ENCODE results near the gene MAP7.
"Not testable (repeated sequence)": the region's sequence is repeated elsewhere in the genome, so short reads cannot be mapped to it uniquely, and the experiment has no call there.

DNA sequence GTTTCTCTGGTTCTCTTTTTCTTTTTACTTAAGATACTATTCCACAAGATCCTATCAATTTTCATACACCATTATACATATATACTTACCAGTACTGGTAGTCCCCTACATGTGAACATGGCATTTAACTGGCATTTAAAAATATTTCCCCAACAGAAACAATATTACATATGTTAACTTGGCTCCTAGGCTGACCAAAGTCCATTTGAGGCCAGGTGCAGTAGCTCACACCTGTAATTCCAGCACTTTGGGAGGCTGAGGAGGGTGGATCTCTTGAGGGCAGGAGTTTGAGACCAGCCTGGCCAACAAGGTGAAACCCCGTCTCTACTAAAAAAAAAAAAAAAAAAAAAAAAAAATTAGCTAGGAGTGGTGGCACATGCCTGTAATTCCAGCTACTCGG, 53.8 kb downstream of the MAP7 start:
- TF ChIP-seq, protein P1, sequence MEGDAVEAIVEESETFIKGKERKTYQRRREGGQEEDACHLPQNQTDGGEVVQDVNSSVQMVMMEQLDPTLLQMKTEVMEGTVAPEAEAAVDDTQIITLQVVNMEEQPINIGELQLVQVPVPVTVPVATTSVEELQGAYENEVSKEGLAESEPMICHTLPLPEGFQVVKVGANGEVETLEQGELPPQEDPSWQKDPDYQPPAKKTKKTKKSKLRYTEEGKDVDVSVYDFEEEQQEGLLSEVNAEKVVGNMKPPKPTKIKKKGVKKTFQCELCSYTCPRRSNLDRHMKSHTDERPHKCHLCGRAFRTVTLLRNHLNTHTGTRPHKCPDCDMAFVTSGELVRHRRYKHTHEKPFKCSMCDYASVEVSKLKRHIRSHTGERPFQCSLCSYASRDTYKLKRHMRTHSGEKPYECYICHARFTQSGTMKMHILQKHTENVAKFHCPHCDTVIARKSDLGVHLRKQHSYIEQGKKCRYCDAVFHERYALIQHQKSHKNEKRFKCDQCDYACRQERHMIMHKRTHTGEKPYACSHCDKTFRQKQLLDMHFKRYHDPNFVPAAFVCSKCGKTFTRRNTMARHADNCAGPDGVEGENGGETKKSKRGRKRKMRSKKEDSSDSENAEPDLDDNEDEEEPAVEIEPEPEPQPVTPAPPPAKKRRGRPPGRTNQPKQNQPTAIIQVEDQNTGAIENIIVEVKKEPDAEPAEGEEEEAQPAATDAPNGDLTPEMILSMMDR (IDR thresholded peaks at IDR 0.05; ENCODE audit: low read depth, low read length) = not testable (repeated sequence)
- not testable (repeated sequence) for TF ChIP-seq EZH2phosphoT487 (IDR thresholded peaks at IDR 0.05; ENCODE audit: low read depth)

Data from OCI-LY3 (cell line).